AG10803 (cell line): Measurements from ENCODE around the gene NRSN1.

Experiments
- DNase-seq: peaks from one replicate; pipeline ENCODE4 v3.0.0; 2010; ENCODE audit warnings: low read depth
- H3K4me3 ChIP-seq: 2 replicates; pipeline ENCODE4 v1.5.1; 2011; ENCODE audit warnings: mild to moderate bottlenecking, low read length, control low read depth
- TF ChIP-seq, protein P1 (sequence below): conservative IDR thresholded peaks from 2 replicates; pipeline ENCODE4 v1.5.1; 2011; ENCODE audit warnings: mild to moderate bottlenecking, low read length, control low read depth, inconsistent platforms

Gene NRSN1

DNA sequence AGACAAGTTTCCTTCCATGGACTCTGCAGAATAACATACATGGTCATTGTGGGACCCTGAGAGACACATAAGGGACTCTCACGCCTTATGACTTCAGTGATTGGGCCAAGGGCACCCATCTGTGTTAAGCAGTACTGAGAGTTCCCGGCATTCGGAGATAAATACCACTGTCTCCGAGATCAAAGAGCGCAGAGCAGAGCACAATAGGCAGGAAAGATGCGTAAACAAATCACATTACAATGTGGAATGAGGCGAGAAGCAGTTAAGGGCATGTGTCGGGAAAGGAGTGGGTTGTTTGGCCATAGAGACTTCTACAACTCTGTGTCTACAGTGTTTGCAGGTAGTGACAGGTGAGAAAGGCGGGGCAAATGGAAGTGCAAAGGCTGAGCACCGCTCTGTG, 57.6 kb downstream of the NRSN1 start:
- no peak overlapping the region for H3K4me3 ChIP-seq
- no peak for DNase-seq
- TF ChIP-seq, protein P1, sequence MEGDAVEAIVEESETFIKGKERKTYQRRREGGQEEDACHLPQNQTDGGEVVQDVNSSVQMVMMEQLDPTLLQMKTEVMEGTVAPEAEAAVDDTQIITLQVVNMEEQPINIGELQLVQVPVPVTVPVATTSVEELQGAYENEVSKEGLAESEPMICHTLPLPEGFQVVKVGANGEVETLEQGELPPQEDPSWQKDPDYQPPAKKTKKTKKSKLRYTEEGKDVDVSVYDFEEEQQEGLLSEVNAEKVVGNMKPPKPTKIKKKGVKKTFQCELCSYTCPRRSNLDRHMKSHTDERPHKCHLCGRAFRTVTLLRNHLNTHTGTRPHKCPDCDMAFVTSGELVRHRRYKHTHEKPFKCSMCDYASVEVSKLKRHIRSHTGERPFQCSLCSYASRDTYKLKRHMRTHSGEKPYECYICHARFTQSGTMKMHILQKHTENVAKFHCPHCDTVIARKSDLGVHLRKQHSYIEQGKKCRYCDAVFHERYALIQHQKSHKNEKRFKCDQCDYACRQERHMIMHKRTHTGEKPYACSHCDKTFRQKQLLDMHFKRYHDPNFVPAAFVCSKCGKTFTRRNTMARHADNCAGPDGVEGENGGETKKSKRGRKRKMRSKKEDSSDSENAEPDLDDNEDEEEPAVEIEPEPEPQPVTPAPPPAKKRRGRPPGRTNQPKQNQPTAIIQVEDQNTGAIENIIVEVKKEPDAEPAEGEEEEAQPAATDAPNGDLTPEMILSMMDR, result no peak

DNA sequence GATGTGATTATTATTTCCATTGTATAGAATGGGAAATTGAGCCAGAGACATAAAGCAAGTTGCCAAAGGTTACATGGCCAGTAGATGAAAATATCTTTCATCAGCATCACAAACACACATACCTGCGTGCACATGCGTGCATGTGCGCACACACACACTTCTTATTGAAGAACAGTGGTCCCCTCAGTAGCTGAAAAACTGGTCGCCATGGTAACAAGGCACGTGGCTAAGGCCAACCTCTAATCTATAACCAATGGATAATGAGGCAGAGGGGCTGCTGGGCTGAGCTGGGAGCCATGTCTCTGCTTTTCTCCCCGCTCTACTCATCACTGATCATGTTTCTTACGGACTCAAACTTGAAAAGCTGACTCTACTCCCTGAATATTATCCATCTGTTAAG, 60.3 kb downstream of the NRSN1 start:
- TF ChIP-seq, protein P1, result no peak
- H3K4me3 ChIP-seq, result no peak overlapping the region
- DNase-seq, result no peak

DNA sequence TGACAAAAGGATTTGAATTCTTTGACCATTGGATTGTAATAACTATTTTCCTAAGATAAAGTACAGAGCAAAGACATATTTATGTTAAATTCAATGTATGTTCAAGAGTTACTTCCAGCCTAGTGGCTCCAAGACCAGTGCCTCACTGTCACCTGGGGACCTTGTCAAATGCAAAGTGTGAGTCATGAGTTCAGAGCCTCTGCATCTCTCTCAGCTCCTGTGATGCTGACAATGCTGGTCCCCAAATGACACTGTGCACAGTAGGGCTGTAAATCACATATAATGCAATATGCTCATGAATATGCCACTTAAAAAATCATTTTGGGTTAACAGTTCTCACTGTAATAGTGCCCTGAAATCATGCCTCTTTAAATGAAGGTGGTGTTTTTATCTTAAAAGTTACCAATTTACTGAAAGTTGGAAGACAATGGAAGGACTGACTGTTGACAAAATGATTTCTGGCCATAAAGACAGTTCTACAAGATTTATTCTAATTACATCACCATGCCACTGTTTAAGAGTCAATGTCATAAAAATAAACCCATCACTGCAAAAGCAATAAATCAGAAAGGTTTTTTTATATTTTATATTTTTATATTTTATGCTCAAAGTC, 62.1 kb downstream of the NRSN1 start:
- TF ChIP-seq, protein P1, result no peak
- DNase-seq, result no peak
- H3K4me3 ChIP-seq, result no peak overlapping the region

DNA sequence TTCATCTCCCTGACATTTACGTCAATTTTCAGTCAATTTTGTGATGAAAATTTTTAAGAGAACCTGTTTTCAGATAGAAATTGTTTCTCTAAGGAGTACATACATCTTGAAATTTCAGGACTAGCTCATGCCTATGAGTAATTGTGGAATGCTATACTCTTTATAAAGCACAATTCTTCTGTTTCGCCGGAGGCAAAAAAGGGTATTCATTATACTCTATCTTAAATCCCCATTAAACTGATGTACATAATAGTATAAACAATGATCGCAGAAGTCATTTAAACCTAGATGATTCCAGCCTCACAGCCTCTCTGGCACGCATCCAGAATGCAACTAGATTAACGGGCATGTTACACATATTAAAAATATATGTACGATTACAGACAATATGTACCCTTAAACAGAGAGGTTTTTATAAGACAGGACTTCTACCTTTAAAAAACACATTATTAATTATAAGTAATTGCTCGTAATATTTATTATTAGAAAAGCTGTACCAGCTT, 62.6 kb downstream of the NRSN1 start:
- no peak overlapping the region for H3K4me3 ChIP-seq
- TF ChIP-seq, protein P1, result no peak
- no peak for DNase-seq

DNA sequence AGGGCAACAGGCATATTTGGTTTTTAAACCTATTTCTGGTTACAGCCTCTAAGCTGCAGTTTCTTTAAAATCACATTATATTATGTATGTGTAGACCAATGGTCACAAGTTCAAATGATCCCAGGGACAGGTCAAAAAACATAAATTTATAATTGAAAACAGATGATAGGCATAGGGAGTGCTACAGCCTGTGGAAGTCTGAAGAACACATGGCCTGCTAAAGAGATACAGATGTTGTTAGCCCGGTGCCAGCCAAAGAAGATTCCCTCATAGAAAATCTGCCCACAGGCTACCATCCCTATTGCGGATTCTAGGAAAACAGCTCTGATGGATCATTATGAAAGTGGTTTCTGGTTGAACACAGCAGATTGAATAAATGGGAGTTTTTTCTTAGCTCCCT, 65.3 kb downstream of the NRSN1 start:
- TF ChIP-seq, protein P1, result no peak
- DNase-seq, result peak; percentile 1
- H3K4me3 ChIP-seq, result no peak overlapping the region

DNA sequence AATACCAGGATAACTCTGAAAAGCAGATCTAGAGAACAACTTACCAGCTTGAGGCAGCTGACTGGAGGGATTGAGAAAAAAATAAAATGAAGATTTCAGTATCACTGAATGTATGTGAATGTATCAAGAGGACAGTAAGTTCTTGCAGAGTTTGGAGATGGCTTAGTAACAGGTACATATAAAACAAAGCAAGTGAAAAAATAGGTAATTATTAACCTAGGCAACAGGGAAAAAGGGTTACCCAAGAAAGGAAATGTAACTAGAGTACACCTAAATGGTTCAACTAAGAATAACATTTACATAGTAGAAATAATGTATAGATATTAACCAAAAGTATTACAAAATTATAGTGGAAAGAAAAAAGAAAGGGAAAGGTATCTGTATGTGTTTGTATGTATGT, 67.3 kb downstream of the NRSN1 start:
- TF ChIP-seq, protein P1, result no peak
- no peak overlapping the region for H3K4me3 ChIP-seq
- no peak for DNase-seq

DNA sequence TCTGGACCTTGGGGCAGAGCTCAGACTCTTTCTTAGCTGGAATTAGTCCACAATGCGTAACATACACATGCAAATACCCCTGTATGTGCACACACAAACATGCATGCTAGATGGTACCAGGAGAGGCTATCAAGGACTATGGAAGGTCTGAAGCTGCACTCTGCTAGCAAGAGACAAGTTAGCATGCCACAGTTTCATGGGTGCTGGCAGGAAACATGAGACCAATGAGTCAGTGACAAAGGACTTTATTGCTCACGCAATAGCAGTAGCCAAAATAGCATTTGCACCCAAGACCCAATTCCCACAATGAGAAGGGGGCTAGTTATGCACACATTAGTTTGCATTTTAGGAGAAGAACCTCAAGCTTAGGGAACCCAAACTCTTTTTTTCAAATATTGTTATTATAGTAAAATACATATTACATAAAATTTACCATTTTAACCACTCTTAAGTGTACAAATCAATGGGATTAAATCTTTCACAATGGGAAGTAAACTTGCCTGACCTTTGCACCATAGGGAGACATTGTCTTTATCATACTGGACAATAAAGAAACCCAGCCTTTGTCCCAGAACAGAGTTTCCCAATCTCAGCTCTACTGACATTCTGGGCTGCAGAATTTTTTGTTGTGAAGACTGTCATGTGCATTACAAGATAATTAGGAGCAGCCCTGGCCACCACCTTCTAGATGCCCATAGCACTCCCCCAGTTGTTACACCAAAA, 69.1 kb downstream of the NRSN1 start:
- no peak overlapping the region for H3K4me3 ChIP-seq
- no peak for DNase-seq
- TF ChIP-seq, protein P1, result no peak
